Putamen (tissue), 1 donor: Measurements from ENCODE around the gene SMARCE1.
"Not testable (repeated sequence)": the region's sequence is repeated elsewhere in the genome, so short reads cannot be mapped to it uniquely, and the experiment has no call there.

Experiments
- DNase-seq: peaks from one replicate; pipeline ENCODE4 v3.0.0-alpha.2; 2016; ENCODE audit warnings: low spot score

Gene SMARCE1

DNA sequence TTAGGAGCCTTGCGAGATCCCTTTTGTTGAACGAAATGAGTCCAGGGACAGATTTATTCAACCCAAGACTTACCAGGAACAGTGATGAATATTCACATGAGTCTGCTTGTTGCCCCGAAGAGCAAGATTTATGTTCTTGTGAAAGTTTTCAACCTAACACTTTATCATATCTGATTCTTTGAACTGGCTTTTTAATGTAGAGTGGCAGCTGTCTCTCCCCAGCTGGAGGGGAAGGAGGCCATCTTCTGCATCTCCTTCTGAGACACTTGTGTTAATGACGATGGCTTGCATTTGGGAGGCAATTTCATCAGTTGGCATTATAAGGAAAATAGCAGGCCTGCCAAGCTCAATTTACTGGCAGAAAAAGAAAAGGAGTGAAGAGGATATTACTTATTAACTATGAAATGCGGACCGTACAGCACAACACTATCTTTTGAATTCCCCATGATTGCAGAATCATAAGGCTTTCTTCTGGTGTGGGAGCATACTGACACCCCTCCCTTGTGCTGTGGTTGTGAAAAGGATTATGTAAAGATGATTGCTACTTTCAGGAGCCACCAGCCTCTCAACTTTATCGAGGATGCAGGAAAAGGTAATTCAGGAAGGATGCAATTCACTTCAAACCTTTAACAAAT lies 35.7 kb downstream of the SMARCE1 start:
- no peak for DNase-seq

DNA sequence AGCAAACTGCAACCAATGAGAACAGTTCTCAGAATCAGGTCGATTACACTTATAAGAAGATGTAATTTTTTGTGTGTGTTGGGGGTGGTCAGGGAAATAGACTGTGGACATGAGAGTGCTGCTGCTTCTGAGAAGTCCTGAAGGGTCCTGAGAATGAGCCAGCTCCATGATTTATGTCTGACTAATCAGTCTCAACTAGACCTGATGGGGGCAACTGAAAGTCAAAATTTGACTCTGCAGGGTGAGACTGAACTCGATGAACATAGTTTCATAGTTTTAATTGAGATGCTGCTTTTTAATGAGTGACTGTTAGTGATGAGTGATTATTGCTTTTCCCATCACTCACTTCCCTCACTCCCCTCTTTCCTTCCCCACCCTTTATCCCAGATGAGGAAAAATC lies 37.3 kb downstream of the SMARCE1 start:
- DNase-seq, result no peak

DNA sequence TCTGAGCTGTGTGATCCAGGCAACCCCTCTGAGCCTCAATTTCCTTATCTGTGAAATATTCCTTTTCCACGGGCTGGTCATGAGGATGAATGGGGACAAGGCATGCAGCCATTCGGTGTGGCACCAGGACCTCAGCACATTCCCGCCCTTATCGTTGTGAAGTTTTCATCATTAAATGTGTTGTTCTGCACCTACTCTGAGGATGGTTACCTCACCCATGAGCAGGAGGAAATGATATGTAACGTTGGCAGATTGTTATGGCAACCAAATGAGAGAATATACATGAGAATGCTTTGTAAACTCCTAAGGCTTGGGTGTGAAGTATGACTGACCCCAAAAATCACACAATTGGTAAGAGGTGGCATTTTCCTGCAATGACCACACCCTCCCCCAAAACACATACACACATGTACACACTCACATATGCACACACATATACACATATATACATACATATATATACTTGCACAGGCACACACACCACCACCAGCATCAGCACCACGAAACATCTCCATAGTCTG lies 39.5 kb downstream of the SMARCE1 start:
- no peak for DNase-seq

DNA sequence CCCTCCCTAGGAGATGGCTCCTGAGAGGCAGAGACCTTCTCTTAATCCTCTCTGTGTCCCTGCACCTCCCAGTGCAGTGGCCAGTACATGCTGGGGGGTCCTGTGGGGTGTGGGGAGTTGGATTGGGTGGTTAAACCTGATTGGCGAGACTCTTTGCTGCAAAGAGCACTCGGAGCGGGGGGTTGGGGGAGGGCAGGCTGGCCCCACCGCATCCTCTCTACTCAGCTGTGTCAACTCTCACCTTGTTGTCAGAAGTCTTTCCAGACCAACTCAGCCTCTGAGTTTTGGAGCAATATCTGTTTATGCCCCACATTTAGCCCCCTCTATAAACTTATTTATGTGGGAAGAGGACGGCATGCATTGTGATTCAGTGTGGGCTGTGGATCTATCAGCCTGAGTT lies 40.0 kb downstream of the SMARCE1 start:
- DNase-seq, result no peak

DNA sequence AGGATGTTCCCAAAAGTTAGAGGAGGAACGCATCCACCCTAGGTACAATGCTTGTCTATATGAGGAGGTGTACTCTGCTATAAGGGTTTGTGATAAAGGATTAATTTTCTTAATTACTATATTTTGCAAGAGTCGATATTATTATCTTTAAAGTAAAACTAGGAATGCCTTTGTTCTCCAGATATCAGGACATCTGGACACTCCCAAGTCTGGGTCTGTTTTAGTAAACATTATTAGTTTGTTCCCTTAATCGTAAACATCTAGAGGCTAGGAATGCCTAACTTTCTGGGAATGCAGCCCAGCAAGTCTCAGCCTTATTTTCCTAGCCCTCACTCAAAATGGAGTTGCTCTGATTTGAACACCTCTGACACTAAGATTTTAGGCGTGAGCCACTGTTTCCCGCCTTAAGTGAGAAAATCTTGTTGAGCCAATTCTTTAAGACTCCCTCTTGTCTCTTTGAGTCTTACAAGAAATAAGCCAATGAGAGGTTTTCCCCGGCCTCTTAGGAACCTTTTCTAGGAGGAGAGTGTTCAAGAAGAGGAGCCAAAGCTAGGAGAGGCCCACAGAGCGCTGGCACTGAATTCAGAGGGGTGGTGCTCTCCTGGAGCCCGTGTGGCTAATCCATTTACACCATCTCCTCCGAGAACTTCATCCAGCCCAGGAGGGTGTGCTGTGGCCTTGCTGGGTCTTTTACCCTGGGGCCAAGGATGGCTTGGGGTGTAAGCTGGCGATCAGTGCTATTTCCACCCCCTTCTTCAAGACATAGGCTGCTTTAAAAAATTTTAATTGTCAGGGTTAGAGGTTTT lies 40.9 kb downstream of the SMARCE1 start:
- no peak for DNase-seq

DNA sequence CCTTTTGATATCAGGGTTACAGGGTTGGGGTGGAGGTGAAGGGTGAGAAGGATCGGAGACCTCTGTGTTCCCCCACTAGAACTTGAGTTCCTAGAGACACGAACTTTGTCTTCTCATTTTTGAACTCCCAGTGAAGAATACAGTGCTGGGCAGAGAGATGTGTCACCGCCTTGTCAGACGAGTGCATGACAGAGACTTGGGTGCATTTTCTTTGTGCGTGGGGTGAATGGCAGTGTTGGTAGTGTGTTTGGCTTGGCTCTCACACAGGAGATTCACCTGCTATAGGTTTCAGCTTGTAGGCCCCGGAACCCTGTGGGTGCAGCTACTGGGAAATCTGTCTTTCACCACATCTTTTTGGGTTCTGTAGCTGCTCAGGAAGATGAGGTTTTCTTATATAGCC lies 42.3 kb downstream of the SMARCE1 start:
- no peak for DNase-seq

DNA sequence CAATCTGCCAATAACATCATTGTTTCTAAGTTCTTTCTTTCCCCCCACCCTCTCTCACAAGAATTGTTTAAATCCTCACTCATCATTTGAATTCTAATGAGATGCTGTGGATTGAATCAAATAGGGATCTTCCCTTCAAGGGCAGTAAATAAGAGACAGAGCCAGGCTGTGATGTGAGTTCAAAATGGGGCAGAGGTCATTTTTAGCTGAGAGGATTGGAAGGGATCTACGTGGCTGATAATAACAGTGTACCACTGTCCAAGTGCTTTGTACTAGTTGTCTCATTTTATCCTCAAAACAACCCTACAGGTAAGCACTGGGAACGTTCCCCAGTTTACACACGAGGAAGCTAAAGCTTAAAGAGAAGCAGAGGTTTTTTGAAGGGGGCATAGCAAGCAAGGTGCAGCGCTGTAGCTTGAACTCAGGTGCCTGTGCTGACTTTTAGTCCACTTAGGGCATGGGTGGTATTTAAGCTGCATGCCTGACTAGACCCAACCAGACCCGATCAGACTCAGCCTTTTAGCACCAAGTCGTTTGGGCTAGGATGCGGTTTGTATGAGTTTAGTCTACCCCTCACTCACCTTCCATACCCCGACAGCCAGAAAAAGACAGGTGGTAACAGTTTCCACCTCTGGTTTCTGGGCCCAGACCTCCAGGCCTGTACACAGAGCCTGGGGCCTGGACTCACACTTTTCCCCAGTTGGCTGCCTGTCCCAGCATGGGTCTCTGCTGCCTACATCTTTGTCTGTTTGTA lies 43.1 kb downstream of the SMARCE1 start:
- DNase-seq, result no peak

DNA sequence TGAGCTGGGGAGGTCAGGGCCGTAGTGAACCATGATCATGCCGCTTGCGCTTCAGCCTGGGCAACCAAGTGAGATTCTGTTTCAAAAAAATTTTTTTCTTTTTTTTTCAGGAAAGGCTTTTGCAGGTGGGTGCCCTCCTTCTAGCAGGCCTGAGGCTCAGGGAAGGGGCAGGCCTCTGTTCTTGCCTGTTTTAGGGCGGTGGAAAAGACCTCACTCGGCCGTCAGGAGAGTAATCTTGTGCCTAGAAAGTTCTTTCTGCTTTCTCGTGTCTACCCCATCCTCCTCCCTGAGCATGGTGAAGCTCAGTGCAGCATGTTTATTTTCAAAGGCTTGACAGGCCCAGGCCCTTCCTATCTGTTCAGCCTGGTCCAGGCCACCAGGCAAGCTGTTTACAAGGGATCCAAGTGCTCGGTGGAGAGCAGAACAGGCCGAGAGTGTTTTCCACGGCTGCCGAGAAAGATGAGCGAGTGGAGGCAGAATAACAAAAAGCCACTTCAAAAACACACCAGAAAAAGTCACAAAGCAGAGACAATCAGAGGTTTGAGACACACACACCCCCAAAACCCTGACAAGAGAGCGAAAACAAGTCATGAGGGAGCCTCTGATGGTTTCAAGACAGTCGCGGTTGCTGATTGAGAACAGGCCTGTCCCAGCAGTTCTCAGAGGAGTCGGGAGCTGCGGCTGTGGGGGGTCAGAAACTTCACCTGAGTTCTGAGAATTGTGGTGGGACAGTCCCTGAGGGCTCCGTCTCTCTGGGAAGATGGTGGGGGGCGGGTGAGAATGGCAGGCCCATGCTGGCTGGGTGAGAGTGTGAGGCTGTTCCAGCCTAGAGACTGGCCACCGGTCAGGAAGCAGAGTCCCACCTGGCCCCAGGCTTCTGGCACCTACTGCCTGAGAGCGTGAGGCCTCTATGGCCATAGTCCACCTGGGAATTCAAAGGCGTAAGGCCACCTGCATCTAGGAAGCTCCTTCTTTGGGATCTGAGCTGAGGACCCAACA lies 44.9 kb downstream of the SMARCE1 start:
- no peak for DNase-seq

DNA sequence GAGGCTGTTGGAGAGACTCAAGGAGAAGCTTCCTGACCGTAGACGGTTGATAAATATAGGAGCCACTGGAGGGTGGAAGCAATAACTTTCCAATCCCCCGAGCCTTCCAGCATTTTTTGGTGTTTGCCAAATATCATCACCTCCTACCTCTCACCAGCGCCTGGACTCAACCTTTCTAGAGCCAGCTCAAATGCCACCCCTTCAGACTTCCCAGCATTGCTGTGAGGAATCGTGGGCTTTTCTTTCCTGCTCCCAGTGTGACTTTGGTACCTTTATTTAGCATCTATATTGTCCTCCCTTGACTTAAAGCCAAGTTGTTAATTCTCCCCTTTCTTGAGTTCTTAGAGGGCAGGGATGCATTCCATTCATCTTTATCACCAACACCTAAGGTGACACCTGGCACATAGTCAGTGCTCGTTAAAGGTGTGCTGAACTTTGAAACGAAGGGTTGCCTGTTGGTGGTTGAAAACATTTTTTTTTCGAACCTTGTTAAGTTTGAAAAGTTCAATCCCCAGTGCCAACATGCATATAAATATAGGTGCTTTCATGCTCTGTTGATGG lies 47.1 kb downstream of the SMARCE1 start:
- no peak for DNase-seq

DNA sequence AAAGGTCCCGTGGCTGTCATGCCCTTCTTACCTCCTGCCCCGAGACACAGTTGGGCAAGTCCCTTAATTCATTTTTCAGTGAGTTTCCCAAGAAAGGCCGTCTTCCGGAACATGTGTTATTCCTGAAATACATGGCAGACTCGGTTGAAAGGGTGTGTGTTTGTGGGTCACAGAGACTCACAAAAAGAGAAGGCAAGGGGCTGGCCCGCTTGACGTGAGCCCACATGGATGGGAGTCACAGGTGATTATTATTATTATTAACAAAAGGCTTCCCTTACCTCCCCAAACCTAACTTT lies 48.2 kb downstream of the SMARCE1 start:
- no peak for DNase-seq

DNA sequence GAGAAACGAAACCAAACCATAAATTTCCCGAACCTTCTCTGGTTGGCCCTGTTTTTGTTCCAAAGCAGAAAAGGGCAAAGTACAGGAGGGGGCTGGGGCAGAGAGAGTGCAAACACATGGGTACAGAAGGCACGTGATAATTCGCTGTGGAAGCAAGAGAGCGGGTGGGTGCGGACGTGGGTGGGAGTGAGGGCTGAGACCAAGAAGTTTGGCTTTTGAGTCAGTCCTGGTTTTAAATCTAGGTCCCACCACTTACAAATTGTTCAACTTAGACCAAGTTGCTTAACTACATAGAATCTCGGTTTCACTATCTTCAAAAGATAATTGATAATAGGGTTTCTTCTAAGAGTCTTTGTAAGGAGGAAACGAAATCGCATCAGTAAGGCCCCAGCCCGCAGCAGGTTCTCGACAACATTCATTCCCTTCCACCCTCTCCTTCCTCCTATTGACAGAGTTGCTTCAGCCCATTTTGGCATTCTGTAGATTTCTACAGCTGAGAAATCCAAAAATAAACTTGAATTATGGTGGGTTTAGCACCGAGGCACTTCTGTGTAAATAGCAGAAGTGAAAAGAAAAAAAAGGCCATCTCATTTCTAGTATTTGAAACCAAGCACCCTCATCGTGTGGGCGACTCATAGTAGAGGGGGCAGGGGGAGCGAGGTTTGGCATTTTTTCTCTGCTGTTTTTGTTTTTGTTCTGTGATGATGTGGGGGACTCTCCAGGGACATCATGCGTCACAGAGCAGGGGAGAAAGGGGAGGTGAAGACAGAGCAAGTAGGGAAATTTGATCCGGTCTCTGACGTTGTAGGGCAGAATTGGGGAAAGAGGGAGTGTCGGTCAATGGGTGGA lies 48.8 kb downstream of the SMARCE1 start:
- no peak for DNase-seq

DNA sequence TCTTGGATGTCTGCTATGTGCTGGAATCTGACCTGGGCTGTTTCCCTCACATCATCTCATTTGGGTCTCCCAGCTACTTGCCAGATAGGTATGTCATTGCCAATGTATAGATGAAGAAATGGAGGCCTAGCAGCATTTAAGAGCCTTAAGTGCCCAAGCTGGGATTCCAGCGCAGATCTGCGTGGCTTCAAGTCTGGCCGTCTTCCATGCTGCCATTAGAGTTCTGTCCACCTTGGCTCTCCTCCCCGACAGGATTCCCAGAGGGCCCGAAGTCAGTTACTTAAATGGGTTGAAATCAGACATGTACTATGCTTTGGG lies 49.4 kb downstream of the SMARCE1 start:
- DNase-seq, result no peak

DNA sequence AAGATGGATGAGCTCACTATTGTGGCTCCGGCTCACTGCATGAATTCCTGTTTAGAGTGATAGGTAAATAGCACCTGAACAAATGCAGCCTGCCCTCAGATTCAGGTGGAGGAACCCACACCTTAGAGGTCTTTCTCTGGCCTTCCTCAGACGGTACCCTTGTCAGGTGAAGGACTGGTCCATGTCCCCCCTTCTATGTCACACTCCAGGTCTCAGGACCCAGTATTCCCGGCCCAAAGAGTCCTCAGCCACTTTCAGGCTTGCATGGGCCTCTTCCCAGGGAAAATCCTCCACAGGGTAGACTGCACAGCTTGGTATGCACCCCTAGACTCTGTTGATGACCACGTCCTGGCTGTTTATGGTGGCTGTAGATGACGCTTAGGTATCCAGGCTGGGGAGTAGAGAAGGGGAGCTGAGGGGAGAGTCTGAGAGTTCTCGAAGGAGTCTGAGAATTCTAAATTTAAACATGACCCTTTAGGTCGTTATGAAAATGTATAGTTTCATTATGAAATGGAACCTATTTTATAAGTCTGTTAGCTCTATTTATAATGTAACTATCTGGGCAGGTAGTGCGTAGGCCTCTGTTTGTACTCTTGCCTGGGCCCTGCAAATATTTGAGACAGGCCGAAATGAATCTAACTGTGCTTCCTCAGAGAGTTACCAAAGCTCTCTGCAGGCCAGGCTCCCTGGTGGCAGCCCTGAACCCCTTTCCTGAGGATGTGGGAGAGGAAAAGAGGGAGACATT lies 49.9 kb downstream of the SMARCE1 start:
- no peak for DNase-seq

DNA sequence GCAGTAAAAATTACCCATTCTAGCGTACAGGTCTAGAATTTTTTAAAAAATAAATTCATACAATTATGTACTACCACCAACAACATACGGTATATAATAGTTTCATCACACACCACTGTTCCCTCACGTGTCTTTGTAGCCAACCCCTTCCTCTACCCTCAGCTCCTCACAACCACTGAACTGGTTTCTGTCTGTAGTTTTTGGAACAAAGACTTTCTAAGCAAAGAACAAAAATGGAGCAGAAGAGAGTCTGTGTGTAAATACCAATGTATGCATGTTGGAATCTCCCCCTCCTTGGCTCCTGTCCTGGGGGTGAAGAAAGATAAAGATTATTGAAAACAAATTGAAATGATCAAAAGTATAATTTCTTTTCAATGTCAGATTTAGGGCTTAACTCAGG lies 50.5 kb downstream of the SMARCE1 start:
- DNase-seq, result no peak

DNA sequence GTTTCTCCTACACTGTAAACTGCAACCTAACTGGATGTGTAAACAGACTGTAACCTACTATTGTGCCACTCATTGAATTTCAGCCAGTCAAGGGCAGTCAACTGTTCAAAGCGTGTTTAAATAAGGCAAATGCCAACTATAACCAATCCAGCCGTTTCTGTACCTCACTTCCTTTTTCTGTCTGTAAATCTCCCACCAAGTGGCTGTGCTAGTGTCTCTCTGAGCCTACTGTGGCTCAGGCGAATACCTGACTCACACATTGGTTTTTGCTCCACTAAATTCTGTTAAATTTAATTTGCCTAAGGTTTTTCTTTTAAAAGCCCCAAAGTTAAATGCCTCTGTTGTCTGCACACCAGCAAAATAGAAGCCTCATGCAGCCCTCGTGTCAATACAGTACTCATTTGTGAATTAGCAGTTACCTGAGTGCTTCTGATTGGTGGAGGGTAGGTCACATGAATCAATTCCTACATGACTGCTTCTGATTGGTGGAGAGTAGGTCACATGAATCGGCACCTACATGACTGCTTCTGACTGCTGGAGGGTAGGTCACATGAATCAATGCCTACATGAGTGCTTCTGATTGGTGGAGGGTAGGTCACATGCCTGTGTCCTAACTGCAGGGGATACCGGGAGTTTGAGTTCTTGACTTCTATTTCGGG lies 51.2 kb downstream of the SMARCE1 start:
- no peak for DNase-seq

DNA sequence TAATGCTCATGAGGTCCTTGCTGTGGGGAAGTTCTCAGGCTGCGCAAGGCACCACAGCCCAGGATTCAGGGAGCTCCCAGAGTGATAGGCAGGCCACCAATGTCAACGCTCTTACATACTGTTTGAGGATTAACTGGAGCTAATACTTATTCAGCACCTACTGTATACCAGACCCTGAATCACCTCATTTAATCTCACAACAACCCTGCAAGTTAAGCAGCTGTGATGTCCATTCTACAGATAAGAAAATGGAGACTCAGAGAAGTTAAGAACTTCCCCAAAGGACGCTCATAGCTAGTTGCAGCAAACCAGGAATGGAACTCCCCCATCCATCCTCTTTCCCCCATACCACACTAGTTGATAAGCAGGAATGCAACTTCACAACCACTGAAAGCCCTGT lies 56.9 kb downstream of the SMARCE1 start:
- no peak for DNase-seq

DNA sequence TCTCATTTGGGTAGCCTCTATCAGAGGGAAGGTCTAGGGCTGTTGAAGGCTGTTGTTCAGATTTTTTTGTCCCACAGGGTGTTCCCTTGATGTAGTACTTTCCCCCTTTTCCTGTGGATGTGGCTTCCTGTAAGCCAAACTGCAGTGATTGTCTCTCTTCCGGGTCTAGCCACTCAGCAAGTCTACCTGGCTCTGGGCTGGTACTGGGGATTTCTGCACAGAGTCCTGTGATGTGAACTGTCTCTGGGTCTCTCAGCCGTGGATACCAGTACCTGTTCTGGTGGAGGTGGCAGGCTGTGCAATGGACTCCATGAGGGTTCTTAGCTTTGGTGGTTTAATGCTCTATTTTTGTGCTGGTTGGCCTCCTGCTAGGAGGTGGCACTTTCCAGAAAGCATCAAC lies 59.1 kb downstream of the SMARCE1 start:
- DNase-seq, result no peak

DNA sequence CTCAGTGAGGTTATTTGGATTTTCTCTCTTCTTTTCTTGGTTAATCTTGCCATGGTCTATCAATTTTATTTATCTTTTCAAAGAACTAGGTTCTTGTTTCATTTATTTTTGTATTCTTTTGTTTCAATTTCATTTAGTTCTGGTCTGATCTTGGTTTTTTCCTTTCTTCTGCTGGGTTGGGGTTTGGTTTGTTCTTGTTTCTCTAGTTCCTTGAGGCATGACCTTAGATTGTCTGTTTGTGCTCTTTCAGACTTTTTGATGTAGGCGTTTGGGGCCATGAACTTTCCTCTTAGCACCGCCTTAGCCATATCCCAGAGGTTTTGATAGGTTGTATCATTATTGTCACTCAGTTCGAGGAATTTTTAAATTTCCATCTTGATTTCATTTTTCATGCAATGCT lies 61.4 kb downstream of the SMARCE1 start:
- not testable (repeated sequence) for DNase-seq

DNA sequence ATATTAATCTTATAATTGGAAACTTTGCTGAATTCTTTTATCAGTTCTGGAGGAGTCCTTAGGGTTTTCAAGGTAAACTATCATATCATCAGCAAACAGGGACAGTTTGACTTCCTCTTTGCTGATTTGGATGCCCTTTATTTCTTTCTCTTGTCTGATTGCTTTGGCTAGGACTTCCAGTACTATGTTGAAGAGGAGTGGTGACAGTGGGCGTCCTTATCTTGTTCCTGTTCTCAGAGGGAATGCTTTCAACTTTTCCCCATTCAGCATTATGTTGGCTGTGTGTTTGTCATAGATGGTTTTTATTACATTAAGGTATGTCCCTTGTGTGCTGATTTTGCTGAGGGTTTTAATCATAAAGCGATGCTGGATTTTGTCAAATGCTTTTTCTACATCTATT lies 62.7 kb downstream of the SMARCE1 start:
- DNase-seq, result not testable (repeated sequence)
